Pons (tissue), 1 donor: ENCODE results near the gene TUBA4A.
A peak's percentile ranks its signal among the peaks of the same experiment; 100 is the strongest.

Experiments
- DNase-seq: peaks from one replicate; pipeline ENCODE4 v3.0.0-alpha.2; 2016; ENCODE audit warnings: low spot score

TUBA4A gene

GRCh38 chr2:219234331-219234730, 19.4 kb downstream of the TUBA4A start:
- no peak for DNase-seq

- DNase-seq = no peak
Measured at GRCh38 chr2:219230059-219230540, 23.6 kb downstream of the TUBA4A start.

- peak; percentile 99 for DNase-seq
Measured at GRCh38 chr2:219229305-219230058, 24.2 kb downstream of the TUBA4A start, which contains the start of the genes ANKZF1 and ATG9A. Gene ANKZF1 (plus strand): TSS chr2:219229806. CDS start chr2:219230258, 452 bp downstream. Gene ATG9A (minus strand): TSS chr2:219229636. CDS start chr2:219228024, 1,612 bp downstream.

- no peak for DNase-seq
Measured at GRCh38 chr2:219228911-219229304, 24.8 kb downstream of the TUBA4A start.

GRCh38 chr2:219228041-219228910, 25.4 kb downstream of the TUBA4A start:
- no peak for DNase-seq

- DNase-seq = no peak
Measured at GRCh38 chr2:219225350-219225749, 28.4 kb downstream of the TUBA4A start.

- DNase-seq = no peak
Measured at GRCh38 chr2:219223831-219224610, 29.7 kb downstream of the TUBA4A start.

GRCh38 chr2:219221957-219222518, 31.7 kb downstream of the TUBA4A start:
- DNase-seq = no peak

- no peak for DNase-seq
Measured at GRCh38 chr2:219220652-219221402, 32.9 kb downstream of the TUBA4A start.

- DNase-seq = no peak
Measured at GRCh38 chr2:219219784-219220532, 33.8 kb downstream of the TUBA4A start.

- DNase-seq = peak; percentile 93
Measured at GRCh38 chr2:219218732-219219701, 34.7 kb downstream of the TUBA4A start, which contains the start of gene ABCB6. Gene ABCB6 (minus strand): TSS chr2:219218958. CDS start chr2:219218673, 285 bp downstream.

- no peak for DNase-seq
Measured at GRCh38 chr2:219218217-219218731, 35.4 kb downstream of the TUBA4A start.

- no peak for DNase-seq
Measured at GRCh38 chr2:219216535-219216915, 37.2 kb downstream of the TUBA4A start.

GRCh38 chr2:219215871-219216534, 37.7 kb downstream of the TUBA4A start:
- no peak for DNase-seq

GRCh38 chr2:219214786-219215185, 38.9 kb downstream of the TUBA4A start:
- no peak for DNase-seq

GRCh38 chr2:219214141-219214540, 39.6 kb downstream of the TUBA4A start:
- DNase-seq = no peak

GRCh38 chr2:219213486-219214071, 40.1 kb downstream of the TUBA4A start:
- no peak for DNase-seq

- DNase-seq = no peak
Measured at GRCh38 chr2:219213026-219213415, 40.7 kb downstream of the TUBA4A start.
